ENCODE data around the gene DCTN5.
"Not testable (repeated sequence)": the region's sequence is repeated elsewhere in the genome, so short reads cannot be mapped to it uniquely, and the experiment has no call there.

DCTN5 gene

GRCh38 chr16:23694644-23695373 lies 53.5 kb downstream of the DCTN5 start:
- DNase-seq = no peak

GRCh38 chr16:23695756-23696155 lies 54.5 kb downstream of the DCTN5 start:
- DNase-seq = no peak

- no peak for DNase-seq
Observed at GRCh38 chr16:23699100-23699499, 57.8 kb downstream of the DCTN5 start.

- DNase-seq = no peak
Observed at GRCh38 chr16:23700093-23700492, 58.8 kb downstream of the DCTN5 start.

GRCh38 chr16:23700509-23700908 lies 59.2 kb downstream of the DCTN5 start:
- peak; percentile 44 for DNase-seq

- no peak for DNase-seq
Observed at GRCh38 chr16:23701045-23701444, 59.8 kb downstream of the DCTN5 start.

- no peak for DNase-seq
Observed at GRCh38 chr16:23702951-23703350, 61.7 kb downstream of the DCTN5 start.

GRCh38 chr16:23704772-23705516 lies 63.7 kb downstream of the DCTN5 start:
- no peak for DNase-seq

GRCh38 chr16:23705517-23705902 lies 64.2 kb downstream of the DCTN5 start:
- DNase-seq = no peak

- no peak for DNase-seq
Observed at GRCh38 chr16:23706439-23706838, 65.2 kb downstream of the DCTN5 start.

GRCh38 chr16:23709536-23709935 lies 68.3 kb downstream of the DCTN5 start:
- DNase-seq = peak; percentile 55

GRCh38 chr16:23710008-23710407 lies 68.7 kb downstream of the DCTN5 start:
- DNase-seq = no peak

- no peak for DNase-seq
Observed at GRCh38 chr16:23710504-23710903, 69.2 kb downstream of the DCTN5 start.

GRCh38 chr16:23711785-23712184 lies 70.5 kb downstream of the DCTN5 start:
- no peak for DNase-seq

GRCh38 chr16:23712976-23713375 lies 71.7 kb downstream of the DCTN5 start, which contains the start of gene ERN2:
ERN2 (minus strand) TSS chr16:23713222; CDS start chr16:23713187, 35 bp downstream.
- DNase-seq = no peak

GRCh38 chr16:23716484-23716883 lies 75.2 kb downstream of the DCTN5 start:
- no peak for DNase-seq

- DNase-seq = not testable (repeated sequence)
Observed at GRCh38 chr16:23722613-23723240, 81.5 kb downstream of the DCTN5 start.

GRCh38 chr16:23724096-23724784 lies 83.0 kb downstream of the DCTN5 start:
- DNase-seq = no peak

- DNase-seq = no peak
Observed at GRCh38 chr16:23724785-23725131, 83.5 kb downstream of the DCTN5 start.

- no peak for DNase-seq
Observed at GRCh38 chr16:23726710-23727109, 85.4 kb downstream of the DCTN5 start.
